Measurements from ENCODE around the gene EVA1C.

GRCh38 chr21:32482565-32483292 lies 70.2 kb downstream of the EVA1C start:
- TF ChIP-seq, protein P1, sequence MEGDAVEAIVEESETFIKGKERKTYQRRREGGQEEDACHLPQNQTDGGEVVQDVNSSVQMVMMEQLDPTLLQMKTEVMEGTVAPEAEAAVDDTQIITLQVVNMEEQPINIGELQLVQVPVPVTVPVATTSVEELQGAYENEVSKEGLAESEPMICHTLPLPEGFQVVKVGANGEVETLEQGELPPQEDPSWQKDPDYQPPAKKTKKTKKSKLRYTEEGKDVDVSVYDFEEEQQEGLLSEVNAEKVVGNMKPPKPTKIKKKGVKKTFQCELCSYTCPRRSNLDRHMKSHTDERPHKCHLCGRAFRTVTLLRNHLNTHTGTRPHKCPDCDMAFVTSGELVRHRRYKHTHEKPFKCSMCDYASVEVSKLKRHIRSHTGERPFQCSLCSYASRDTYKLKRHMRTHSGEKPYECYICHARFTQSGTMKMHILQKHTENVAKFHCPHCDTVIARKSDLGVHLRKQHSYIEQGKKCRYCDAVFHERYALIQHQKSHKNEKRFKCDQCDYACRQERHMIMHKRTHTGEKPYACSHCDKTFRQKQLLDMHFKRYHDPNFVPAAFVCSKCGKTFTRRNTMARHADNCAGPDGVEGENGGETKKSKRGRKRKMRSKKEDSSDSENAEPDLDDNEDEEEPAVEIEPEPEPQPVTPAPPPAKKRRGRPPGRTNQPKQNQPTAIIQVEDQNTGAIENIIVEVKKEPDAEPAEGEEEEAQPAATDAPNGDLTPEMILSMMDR (IDR thresholded peaks at IDR 0.05): no peak
- TF ChIP-seq EZH2phosphoT487 (IDR thresholded peaks at IDR 0.05): no peak
- no peak for TF ChIP-seq EZH2 (IDR thresholded peaks at IDR 0.05)

Data from neural progenitor cell (in vitro differentiated cells).